Colonic mucosa (tissue), 4 donors: ENCODE measurements around the gene NUDT4. TPM values are rescaled to one million over a fixed set of nuclear protein-coding genes. Genes with fewer than 3 reads are reported as not detected.
"Not testable (repeated sequence)": the region's sequence is repeated elsewhere in the genome, so short reads cannot be mapped to it uniquely, and the experiment has no call there.

ENCODE experiments used
- DNase-seq: peaks from one replicate; pipeline ENCODE4 v3.0.0-alpha.2; 2020
- H3K27ac ChIP-seq: fragments of 200-600 bp; one replicate; pipeline ENCODE4 v1.8.0; 2021
- H3K27me3 ChIP-seq: fragments of 200-600 bp; one replicate; pipeline ENCODE4 v1.8.0; 2021
- H3K36me3 ChIP-seq: fragments of 200-600 bp; one replicate; pipeline ENCODE4 v1.8.0; 2021
- H3K4me1 ChIP-seq: fragments of 200-600 bp; one replicate; pipeline ENCODE4 v1.8.0; 2021; ENCODE audit warnings: mild to moderate bottlenecking
- H3K4me3 ChIP-seq: fragments of 200-600 bp; one replicate; pipeline ENCODE4 v1.8.0; 2021
- H3K9ac ChIP-seq, 2 donors: one replicate each; pipeline ENCODE4 v1.7.0; 2013; ENCODE audit warnings: control low read depth in 2 of 2, low read depth in 2 of 2, low read length in 2 of 2
- H3K9me3 ChIP-seq: fragments of 200-600 bp; one replicate; pipeline ENCODE4 v1.8.0; 2021
- CTCF ChIP-seq: fragments of 200-600 bp; IDR thresholded peaks from one replicate; pipeline ENCODE4 v1.8.0; 2022; ENCODE audit warnings: antibody characterized with exemption, mild to moderate bottlenecking
- intact Hi-C: fragments of 100-400 bp; cut with DNase I; formaldehyde crosslinking; loops from one replicate; pipeline ENCODE4 v1.14.1; 2022
- total RNA-seq, 2 donors: library from RNA; stranded (reverse); fragmentation: NEBNext Ultra II Directional in 1 of 2; extraction: Animal tissue kit (Norgen Biotek cat#: 25700) in 1 of 2; gene quantifications; one replicate each; pipeline ENCODE4 v1.2.1, GENCODE V29; 2021
- donor health status: healthy.
- donor health status: DM: no; HTN: no; CAD: no.
- donor health status: DM: no; HTN: no; CAD: no.

Gene NUDT4
- total RNA-seq, 2 donors from 2014 or later, result 84.5 to 102 TPM

- H3K27ac ChIP-seq, H3K36me3 ChIP-seq, DNase-seq, H3K27me3 ChIP-seq, H3K4me1 ChIP-seq, intact Hi-C loops, H3K9me3 ChIP-seq, H3K4me3 ChIP-seq, H3K9ac ChIP-seq: not testable (repeated sequence)
Observed at GRCh38 chr12:93412396-93412795, 34.7 kb downstream of the NUDT4 start.

- no peaks in the 10 kb centered on the region for H3K27me3 ChIP-seq
- DNase-seq, result no peak
- H3K36me3 ChIP-seq, result no peaks in the 10 kb centered on the region
- no peaks in the 10 kb centered on the region for H3K9me3 ChIP-seq
- intact Hi-C loops, result no loop called here
- H3K9ac ChIP-seq, result no peak overlapping the region
- H3K4me3 ChIP-seq, result no peak overlapping the region
- H3K4me1 ChIP-seq, result peaks cover 5% of the 10 kb centered on the region
- no peak for TF ChIP-seq CTCF
- no peak overlapping the region for H3K27ac ChIP-seq
Observed at GRCh38 chr12:93413064-93413463, 35.3 kb downstream of the NUDT4 start.

GRCh38 chr12:93415723-93416464 is 38.2 kb downstream of the NUDT4 start:
- Histone ChIP-seq H3K9ac (no peak overlapping the region), H3K4me1 (peaks cover 5% of the 10 kb centered on the region), H3K36me3 (no peaks in the 10 kb centered on the region), H3K27me3 (no peaks in the 10 kb centered on the region), H3K27ac (no peak overlapping the region), H3K4me3 (no peak overlapping the region), H3K9me3 (no peaks in the 10 kb centered on the region)
- no peak for TF ChIP-seq CTCF
- intact Hi-C loops, result loop anchor here (5.0 kb wide), 1 partner anchor 429 kb away; no protein-coding TSS in a partner anchor
- DNase-seq, result no peak

- intact Hi-C loops, result loop anchor here (5.0 kb wide), 1 partner anchor 431 kb away; no protein-coding TSS in a partner anchor
- Histone ChIP-seq H3K27ac (no peak overlapping the region), H3K4me3 (no peak overlapping the region), H3K36me3 (no peaks in the 10 kb centered on the region), H3K9ac (no peak overlapping the region), H3K27me3 (no peaks in the 10 kb centered on the region), H3K4me1 (peaks cover 5% of the 10 kb centered on the region), H3K9me3 (no peaks in the 10 kb centered on the region)
- no peak for TF ChIP-seq CTCF
- DNase-seq, result no peak
Observed at GRCh38 chr12:93417967-93418480, 40.3 kb downstream of the NUDT4 start.

- TF ChIP-seq CTCF, result peak; percentile 63
- no peak overlapping the region for H3K4me3 ChIP-seq
- no peaks in the 10 kb centered on the region for H3K4me1 ChIP-seq
- H3K27ac ChIP-seq, result no peak overlapping the region
- intact Hi-C loops, result loop anchor here (5.0 to 10.0 kb wide), 2 partner anchors 432 to 635 kb away; no protein-coding TSS in a partner anchor
- H3K9me3 ChIP-seq, result no peaks in the 10 kb centered on the region
- no peak overlapping the region for H3K9ac ChIP-seq
- H3K27me3 ChIP-seq, result no peaks in the 10 kb centered on the region
- no peaks in the 10 kb centered on the region for H3K36me3 ChIP-seq
- DNase-seq, result no peak
Observed at GRCh38 chr12:93419388-93420034, 41.8 kb downstream of the NUDT4 start.
